ENCODE data around the gene SDK2.

SDK2 gene

DNA sequence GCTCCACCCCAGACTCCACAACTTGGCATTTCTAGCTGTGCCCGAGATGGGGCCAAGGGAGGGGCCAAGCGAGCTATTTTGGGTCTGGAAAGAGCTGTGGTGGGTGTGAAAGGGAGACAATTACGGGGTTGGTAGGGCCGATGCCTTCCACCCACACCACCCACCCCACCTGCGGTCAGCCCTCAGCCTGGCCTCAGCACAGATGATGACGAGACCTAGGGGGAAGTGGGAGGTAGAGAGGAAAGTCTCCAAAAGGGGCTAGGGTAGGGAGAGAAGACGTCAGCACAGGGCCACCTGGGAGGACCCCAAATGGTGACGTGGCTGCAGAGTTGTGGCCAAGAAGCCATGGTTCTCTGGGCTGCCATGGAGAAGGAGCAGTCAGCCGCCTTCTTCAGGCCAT is 83.1 kb downstream of the SDK2 start:
- no peak for DNase-seq (ENCODE audit: low spot score)
- in situ Hi-C loops (cut with MboI; ENCODE audit: low sequenced_read_pairs, unreplicated experiment), result no loop called here
- TF ChIP-seq, protein P1, sequence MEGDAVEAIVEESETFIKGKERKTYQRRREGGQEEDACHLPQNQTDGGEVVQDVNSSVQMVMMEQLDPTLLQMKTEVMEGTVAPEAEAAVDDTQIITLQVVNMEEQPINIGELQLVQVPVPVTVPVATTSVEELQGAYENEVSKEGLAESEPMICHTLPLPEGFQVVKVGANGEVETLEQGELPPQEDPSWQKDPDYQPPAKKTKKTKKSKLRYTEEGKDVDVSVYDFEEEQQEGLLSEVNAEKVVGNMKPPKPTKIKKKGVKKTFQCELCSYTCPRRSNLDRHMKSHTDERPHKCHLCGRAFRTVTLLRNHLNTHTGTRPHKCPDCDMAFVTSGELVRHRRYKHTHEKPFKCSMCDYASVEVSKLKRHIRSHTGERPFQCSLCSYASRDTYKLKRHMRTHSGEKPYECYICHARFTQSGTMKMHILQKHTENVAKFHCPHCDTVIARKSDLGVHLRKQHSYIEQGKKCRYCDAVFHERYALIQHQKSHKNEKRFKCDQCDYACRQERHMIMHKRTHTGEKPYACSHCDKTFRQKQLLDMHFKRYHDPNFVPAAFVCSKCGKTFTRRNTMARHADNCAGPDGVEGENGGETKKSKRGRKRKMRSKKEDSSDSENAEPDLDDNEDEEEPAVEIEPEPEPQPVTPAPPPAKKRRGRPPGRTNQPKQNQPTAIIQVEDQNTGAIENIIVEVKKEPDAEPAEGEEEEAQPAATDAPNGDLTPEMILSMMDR (IDR thresholded peaks at IDR 0.05; ENCODE audit: borderline replicate concordance, control extremely low read depth, extremely low read depth, insufficient read depth, missing control alignments), result no peak

GRCh38 chr17:73560661-73561060 is 83.6 kb downstream of the SDK2 start:
- no peak for DNase-seq (ENCODE audit: low spot score)
- in situ Hi-C loops (cut with MboI; ENCODE audit: low sequenced_read_pairs, unreplicated experiment), result no loop called here
- TF ChIP-seq, protein P1 (IDR thresholded peaks at IDR 0.05; ENCODE audit: borderline replicate concordance, control extremely low read depth, extremely low read depth, insufficient read depth, missing control alignments), result no peak

DNA sequence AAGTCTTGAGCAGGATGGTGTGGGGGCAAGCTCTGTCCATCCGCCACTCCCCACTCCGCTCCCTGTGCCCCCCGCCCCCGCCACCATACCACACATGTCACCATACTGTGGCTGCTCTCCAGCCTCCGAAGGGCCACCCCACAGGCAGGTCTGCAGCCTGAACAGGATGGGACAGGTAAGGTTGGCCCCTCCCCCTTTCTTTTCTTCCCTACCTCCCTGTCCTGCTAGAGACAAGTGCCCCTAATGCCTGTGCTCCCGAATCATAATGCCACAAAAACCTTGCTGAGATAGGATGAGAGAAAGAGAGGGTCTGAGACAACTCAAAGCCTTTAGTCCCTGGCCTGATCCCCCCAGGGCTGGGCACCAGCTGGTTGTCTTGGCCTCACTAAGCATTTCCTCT is 84.7 kb downstream of the SDK2 start:
- TF ChIP-seq, protein P1 (IDR thresholded peaks at IDR 0.05; ENCODE audit: borderline replicate concordance, control extremely low read depth, extremely low read depth, insufficient read depth, missing control alignments), result no peak
- in situ Hi-C loops (cut with MboI; ENCODE audit: low sequenced_read_pairs, unreplicated experiment), result no loop called here

DNA sequence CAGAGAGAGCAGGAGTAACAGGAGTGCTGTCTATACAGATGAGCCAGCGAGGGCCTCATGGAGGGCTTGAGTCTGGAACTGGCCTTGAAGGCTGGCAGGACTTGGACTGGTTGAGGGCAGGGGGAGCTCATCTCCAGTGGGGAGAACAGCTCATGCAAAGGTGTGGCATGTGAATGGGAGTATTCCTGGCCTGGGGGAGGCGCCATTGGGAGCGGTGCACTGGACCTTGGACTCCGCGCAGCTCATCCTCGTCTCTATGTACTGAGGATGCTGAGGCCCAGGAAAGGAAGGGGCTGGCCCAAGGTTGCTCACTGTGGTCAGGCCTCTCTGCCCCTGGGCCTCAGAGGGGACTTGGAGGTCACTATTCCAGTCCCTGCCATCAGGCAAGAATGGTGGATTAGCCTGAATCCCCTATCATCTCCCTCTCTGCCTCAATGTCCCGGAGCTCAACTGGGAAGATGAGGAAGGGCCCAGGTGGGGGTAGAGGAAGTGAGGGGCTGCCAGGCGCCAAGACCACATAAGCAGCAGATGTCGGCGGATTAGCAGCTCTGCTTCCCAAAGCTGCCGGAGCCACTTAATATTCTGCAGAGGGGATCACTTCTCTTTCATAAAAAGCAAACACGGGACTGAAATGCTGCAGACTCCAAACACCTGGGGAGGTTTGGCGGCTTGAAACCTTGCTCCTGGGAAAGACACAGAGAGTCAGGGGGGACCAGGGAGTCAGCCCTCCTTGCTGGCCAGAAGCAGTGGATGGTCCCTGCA is 88.9 kb downstream of the SDK2 start:
- no peak for DNase-seq (ENCODE audit: low spot score)
- TF ChIP-seq, protein P1 (IDR thresholded peaks at IDR 0.05; ENCODE audit: borderline replicate concordance, control extremely low read depth, extremely low read depth, insufficient read depth, missing control alignments), result no peak
- in situ Hi-C loops (cut with MboI; ENCODE audit: low sequenced_read_pairs, unreplicated experiment), result no loop called here

More for the DNA sequence above, 84.7 kb downstream of the SDK2 start:
- DNase-seq (ENCODE audit: low spot score), result no peak

GRCh38 chr17:73554498-73554897 is 89.7 kb downstream of the SDK2 start:
- DNase-seq (ENCODE audit: low spot score), result no peak
- TF ChIP-seq, protein P1 (IDR thresholded peaks at IDR 0.05; ENCODE audit: borderline replicate concordance, control extremely low read depth, extremely low read depth, insufficient read depth, missing control alignments), result no peak
- in situ Hi-C loops (cut with MboI; ENCODE audit: low sequenced_read_pairs, unreplicated experiment), result no loop called here

- DNase-seq (ENCODE audit: low spot score), result no peak
- in situ Hi-C loops (cut with MboI; ENCODE audit: low sequenced_read_pairs, unreplicated experiment), result no loop called here
- TF ChIP-seq, protein P1 (IDR thresholded peaks at IDR 0.05; ENCODE audit: borderline replicate concordance, control extremely low read depth, extremely low read depth, insufficient read depth, missing control alignments), result no peak
Observed at GRCh38 chr17:73553311-73553710, 90.9 kb downstream of the SDK2 start.
